ENCODE measurements around the gene ZNF652.
"Not testable (repeated sequence)": the region's sequence is repeated elsewhere in the genome, so short reads cannot be mapped to it uniquely, and the experiment has no call there.

DNA sequence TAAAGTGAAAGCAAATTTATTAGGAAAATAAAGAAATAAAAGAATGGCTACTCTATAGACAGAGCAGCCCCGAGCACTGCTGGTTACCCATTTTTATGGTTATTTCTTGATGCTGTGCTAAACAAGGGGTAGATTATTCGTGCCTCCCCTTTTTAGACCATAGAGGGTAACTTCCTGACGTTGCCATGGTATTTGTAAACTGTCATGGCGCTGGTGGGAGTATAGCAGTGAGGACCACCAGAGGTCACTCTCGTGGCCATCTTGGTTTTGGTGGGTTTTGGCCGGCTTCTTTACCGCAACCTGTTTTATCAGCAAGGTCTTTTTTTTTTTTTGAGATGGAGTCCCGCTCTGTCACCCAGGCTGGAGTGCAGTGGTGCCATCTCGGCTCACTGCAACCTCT, 100.5 kb downstream of the ZNF652 start:
- not testable (repeated sequence) for TF ChIP-seq TAF1 (IDR thresholded peaks at IDR 0.05; ENCODE audit: low read depth, low read length); PAX5 (IDR thresholded peaks at IDR 0.05; ENCODE audit: insufficient read depth, low read length, severe bottlenecking); POLR2A (IDR thresholded peaks at IDR 0.05; ENCODE audit: low read depth, low read length); POLR2AphosphoS5 (IDR thresholded peaks at IDR 0.05; ENCODE audit: low read depth, low read length); POU2F2 (IDR thresholded peaks at IDR 0.05; ENCODE audit: low read depth, low read length); SPI1 (IDR thresholded peaks at IDR 0.05; ENCODE audit: low read depth, low read length)
